Liver (tissue), 9 donors: ENCODE measurements around the gene MYLK3. TPM values are rescaled to one million over a fixed set of nuclear protein-coding genes. Genes with fewer than 3 reads are reported as not detected.

ENCODE experiments used
- DNase-seq: peaks from one replicate; pipeline ENCODE4 v3.0.0-alpha.2; 2017; ENCODE audit warnings: low spot score
- H3K27ac ChIP-seq, 2 donors: one replicate each; pipeline ENCODE4 v1.7.0; 2013; ENCODE audit warnings: inconsistent platforms in 2 of 2, low read length in 2 of 2, control low read depth in 1 of 2, low read depth in 1 of 2, mild to moderate bottlenecking in 1 of 2
- H3K27me3 ChIP-seq, 4 donors: one replicate each; pipeline versions ENCODE4 v1.6.1 to v1.7.0; 2013; ENCODE audit warnings: low read length in 3 of 4, inconsistent platforms in 1 of 4, mild to moderate bottlenecking in 1 of 4, moderate library complexity in 1 of 4; ENCODE audit not compliant: control insufficient read depth in 4 of 4, insufficient read depth in 4 of 4
- H3K36me3 ChIP-seq, 4 donors: one replicate each; pipeline versions ENCODE4 v1.6.1 to v1.7.0; 2013; ENCODE audit warnings: low read length in 3 of 4, mild to moderate bottlenecking in 3 of 4, low read depth in 1 of 4, moderate library complexity in 1 of 4; ENCODE audit not compliant: control insufficient read depth in 4 of 4, insufficient read depth in 3 of 4
- H3K4me1 ChIP-seq, 4 donors: one replicate each; pipeline versions ENCODE4 v1.6.1 to v1.7.0; 2013; ENCODE audit warnings: low read length in 3 of 4, mild to moderate bottlenecking in 3 of 4, moderate library complexity in 1 of 4; ENCODE audit not compliant: control insufficient read depth in 4 of 4, insufficient read depth in 4 of 4
- H3K4me3 ChIP-seq, 3 donors: one replicate each; pipeline versions ENCODE4 v1.6.1 to v1.7.0; 2013; ENCODE audit warnings: low read length in 3 of 3, control low read depth in 1 of 3, low read depth in 1 of 3, mild to moderate bottlenecking in 1 of 3
- H3K9ac ChIP-seq, 2 donors: one replicate each; pipeline ENCODE4 v1.7.0; 2013; ENCODE audit warnings: low read length in 2 of 2, mild to moderate bottlenecking in 2 of 2, moderate library complexity in 2 of 2, control low read depth in 1 of 2, low read depth in 1 of 2
- H3K9me3 ChIP-seq, 4 donors: one replicate each; pipeline versions ENCODE4 v1.6.1 to v1.7.0; 2013; ENCODE audit warnings: low read length in 3 of 4; ENCODE audit not compliant: control insufficient read depth in 4 of 4
- EGR1 ChIP-seq, 2 donors: IDR thresholded peaks; 2 replicates each; pipeline ENCODE4 v1.6.1; 2016 to 2018; ENCODE audit warnings: antibody characterized with exemption in 2 of 2, low read depth in 2 of 2
- FOXA1 ChIP-seq: IDR thresholded peaks from 2 replicates; pipeline ENCODE4 v1.6.1; 2016; ENCODE audit warnings: antibody characterized with exemption
- FOXA2 ChIP-seq: IDR thresholded peaks from 2 replicates; pipeline ENCODE4 v1.6.1; 2016; ENCODE audit warnings: antibody characterized with exemption
- GABPA ChIP-seq, 2 donors: IDR thresholded peaks in 1 of 2; conservative IDR thresholded peaks in 1 of 2; 2 replicates each; pipeline ENCODE4 v1.6.1; 2016; ENCODE audit warnings: antibody characterized with exemption in 2 of 2, mild to moderate bottlenecking in 1 of 2, moderate library complexity in 1 of 2
- HNF4G ChIP-seq: IDR thresholded peaks from 2 replicates; pipeline ENCODE4 v1.6.1; 2016; ENCODE audit warnings: antibody characterized with exemption
- JUND ChIP-seq, 2 donors: IDR thresholded peaks; 2 replicates each; pipeline ENCODE4 v1.6.1; 2016; ENCODE audit warnings: antibody characterized with exemption in 2 of 2
- RAD21 ChIP-seq, 2 donors: IDR thresholded peaks; 2 replicates each; pipeline ENCODE4 v1.6.1; 2016; ENCODE audit warnings: antibody characterized with exemption in 2 of 2, mild to moderate bottlenecking in 2 of 2
- RXRA ChIP-seq, 2 donors: IDR thresholded peaks; 2 replicates each; pipeline ENCODE4 v1.6.1; 2017 to 2018; ENCODE audit warnings: antibody characterized with exemption in 2 of 2, mild to moderate bottlenecking in 1 of 2
- SP1 ChIP-seq: IDR thresholded peaks from 2 replicates; pipeline ENCODE4 v1.6.1; 2018; ENCODE audit warnings: antibody characterized with exemption, mild to moderate bottlenecking
- TAF1 ChIP-seq: conservative IDR thresholded peaks from 2 replicates; pipeline ENCODE4 v1.6.1; 2016; ENCODE audit warnings: antibody characterized with exemption, mild to moderate bottlenecking
- YY1 ChIP-seq: IDR thresholded peaks from 2 replicates; pipeline ENCODE4 v1.6.1; 2016; ENCODE audit warnings: antibody characterized with exemption, mild to moderate bottlenecking
- WGBS: extraction: QIAGEN DNeasy Blood & Tissue Kit; methylation state at CpG from one replicate; pipeline ENCODE4 v1.1.7; 2013; 5-methylcytosine and 5-hydroxymethylcytosine counted together
- polyA plus RNA-seq, 2 donors: library from polyadenylated mRNA; stranded (reverse) in 1 of 2; unstranded in 1 of 2; fragments of 200-250 nt in 1 of 2; fragments of >200 nt in 1 of 2; fragmentation: Nextera tagmentation in 1 of 2; extraction: Ambion mirVana in 1 of 2; gene quantifications; one replicate each; pipeline versions ENCODE4 v1.2.1 to v1.2.3, GENCODE V29; 2013 to 2015
- total RNA-seq, 2 donors: library from RNA; depleted of rRNA; stranded (reverse); fragments of >200 nt; gene quantifications; one replicate each; pipeline ENCODE4 v1.2.3, GENCODE V29; 2014
- TF ChIP-seq, protein P1 (sequence below): IDR thresholded peaks from 2 replicates; pipeline ENCODE4 v1.6.1; 2016; ENCODE audit warnings: antibody characterized with exemption, mild to moderate bottlenecking
- TF ChIP-seq, protein P2 (sequence below): fragments of 150-350 bp; IDR thresholded peaks from 2 replicates; pipeline ENCODE4 v1.5.1; 2017; ENCODE audit warnings: improper control_type of control experiment, low read depth, low read length; ENCODE audit not compliant: missing input control
- TF ChIP-seq, protein P3 (sequence below): IDR thresholded peaks from 2 replicates; pipeline ENCODE4 v1.6.1; 2016; ENCODE audit warnings: antibody characterized with exemption
- TF ChIP-seq, protein P4 (sequence below): IDR thresholded peaks from 2 replicates; pipeline ENCODE4 v1.6.1; 2016; ENCODE audit warnings: antibody characterized with exemption
- TF ChIP-seq, protein P5 (sequence below): IDR thresholded peaks from 2 replicates; pipeline ENCODE4 v1.6.1; 2016; ENCODE audit warnings: antibody characterized with exemption
- donor health status: healthy.
- donor health status: healthy.
- donor health status: healthy.
- donor health status: healthy.
- donor health status: healthy.

Gene MYLK3
- total and polyA plus RNA-seq, 4 donors: 0.01 to 1.1 (median 0.23) TPM

DNA sequence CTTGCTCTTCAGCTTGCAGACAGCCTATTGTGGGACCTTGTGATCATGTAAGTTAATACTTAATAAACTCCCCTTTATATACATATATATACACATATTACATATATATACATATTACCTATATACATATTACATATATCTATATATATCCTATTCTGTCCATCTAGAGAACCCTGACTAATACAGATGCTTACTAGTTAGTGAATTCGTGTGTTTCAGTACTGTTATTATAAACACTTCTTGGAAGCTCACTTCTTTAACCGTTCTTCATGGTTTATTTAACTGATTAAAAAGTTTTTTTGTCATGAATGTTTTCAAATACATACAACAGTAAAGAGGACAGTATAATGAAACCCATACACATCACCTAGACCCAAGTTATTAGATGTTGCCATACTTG lies 46.1 kb downstream of the MYLK3 start:
- no peak for DNase-seq

DNA sequence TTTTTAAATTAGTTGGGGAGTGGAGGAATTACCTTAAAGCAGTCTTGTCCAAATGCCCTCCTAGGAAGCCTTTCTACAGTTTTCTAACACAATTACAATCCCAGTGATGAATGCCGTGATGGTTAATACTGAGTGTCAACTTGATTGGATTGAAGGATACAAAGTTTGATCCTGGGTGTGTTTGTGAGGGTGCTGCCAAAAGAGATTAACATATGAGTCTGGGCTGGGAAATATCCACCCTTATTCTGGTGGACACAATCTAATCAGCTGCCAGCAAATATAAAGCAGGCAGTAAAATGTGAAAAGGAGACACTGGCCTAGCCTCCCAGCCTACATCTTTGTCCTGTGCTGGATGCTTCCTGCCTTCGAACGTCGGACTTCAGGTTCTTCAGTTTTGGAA lies 46.5 kb downstream of the MYLK3 start:
- no peak for DNase-seq
- no peaks in the 10 kb centered on the region for H3K27me3 ChIP-seq
- no peak overlapping the region for H3K9ac ChIP-seq
- WGBS: 94% methylated on average over 4 of the region's 4 CpGs
- H3K9me3 ChIP-seq: no peaks in the 10 kb centered on the region
- TF ChIP-seq HNF4G (no peak), FOXA2 (no peak), FOXA1 (no peak), RAD21 (IDR thresholded peaks at IDR 0.05) (no peak), GABPA (IDR thresholded peaks at IDR 0.05 in 1 of 2, conservative IDR thresholded peaks at IDR 0.05 in 1 of 2) (no peak), JUND (IDR thresholded peaks at IDR 0.05) (no peak), SP1 (no peak)
- TF ChIP-seq, protein P1, sequence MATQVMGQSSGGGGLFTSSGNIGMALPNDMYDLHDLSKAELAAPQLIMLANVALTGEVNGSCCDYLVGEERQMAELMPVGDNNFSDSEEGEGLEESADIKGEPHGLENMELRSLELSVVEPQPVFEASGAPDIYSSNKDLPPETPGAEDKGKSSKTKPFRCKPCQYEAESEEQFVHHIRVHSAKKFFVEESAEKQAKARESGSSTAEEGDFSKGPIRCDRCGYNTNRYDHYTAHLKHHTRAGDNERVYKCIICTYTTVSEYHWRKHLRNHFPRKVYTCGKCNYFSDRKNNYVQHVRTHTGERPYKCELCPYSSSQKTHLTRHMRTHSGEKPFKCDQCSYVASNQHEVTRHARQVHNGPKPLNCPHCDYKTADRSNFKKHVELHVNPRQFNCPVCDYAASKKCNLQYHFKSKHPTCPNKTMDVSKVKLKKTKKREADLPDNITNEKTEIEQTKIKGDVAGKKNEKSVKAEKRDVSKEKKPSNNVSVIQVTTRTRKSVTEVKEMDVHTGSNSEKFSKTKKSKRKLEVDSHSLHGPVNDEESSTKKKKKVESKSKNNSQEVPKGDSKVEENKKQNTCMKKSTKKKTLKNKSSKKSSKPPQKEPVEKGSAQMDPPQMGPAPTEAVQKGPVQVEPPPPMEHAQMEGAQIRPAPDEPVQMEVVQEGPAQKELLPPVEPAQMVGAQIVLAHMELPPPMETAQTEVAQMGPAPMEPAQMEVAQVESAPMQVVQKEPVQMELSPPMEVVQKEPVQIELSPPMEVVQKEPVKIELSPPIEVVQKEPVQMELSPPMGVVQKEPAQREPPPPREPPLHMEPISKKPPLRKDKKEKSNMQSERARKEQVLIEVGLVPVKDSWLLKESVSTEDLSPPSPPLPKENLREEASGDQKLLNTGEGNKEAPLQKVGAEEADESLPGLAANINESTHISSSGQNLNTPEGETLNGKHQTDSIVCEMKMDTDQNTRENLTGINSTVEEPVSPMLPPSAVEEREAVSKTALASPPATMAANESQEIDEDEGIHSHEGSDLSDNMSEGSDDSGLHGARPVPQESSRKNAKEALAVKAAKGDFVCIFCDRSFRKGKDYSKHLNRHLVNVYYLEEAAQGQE: no peak
- H3K4me1 ChIP-seq: no peaks in the 10 kb centered on the region
- H3K4me3 ChIP-seq: no peak overlapping the region
- H3K27ac ChIP-seq: no peak overlapping the region
- no peaks in the 10 kb centered on the region for H3K36me3 ChIP-seq

More for the DNA sequence above, 46.1 kb downstream of the MYLK3 start:
- Histone ChIP-seq H3K9me3 (no peaks in the 10 kb centered on the region), H3K27ac (no peak overlapping the region), H3K27me3 (no peaks in the 10 kb centered on the region), H3K4me1 (no peaks in the 10 kb centered on the region), H3K9ac (no peak overlapping the region), H3K36me3 (no peaks in the 10 kb centered on the region), H3K4me3 (no peak overlapping the region)
- WGBS: 85% methylated on average over 2 of the region's 2 CpGs
- TF ChIP-seq GABPA (IDR thresholded peaks at IDR 0.05 in 1 of 2, conservative IDR thresholded peaks at IDR 0.05 in 1 of 2): no peak
- TF ChIP-seq, protein P2, sequence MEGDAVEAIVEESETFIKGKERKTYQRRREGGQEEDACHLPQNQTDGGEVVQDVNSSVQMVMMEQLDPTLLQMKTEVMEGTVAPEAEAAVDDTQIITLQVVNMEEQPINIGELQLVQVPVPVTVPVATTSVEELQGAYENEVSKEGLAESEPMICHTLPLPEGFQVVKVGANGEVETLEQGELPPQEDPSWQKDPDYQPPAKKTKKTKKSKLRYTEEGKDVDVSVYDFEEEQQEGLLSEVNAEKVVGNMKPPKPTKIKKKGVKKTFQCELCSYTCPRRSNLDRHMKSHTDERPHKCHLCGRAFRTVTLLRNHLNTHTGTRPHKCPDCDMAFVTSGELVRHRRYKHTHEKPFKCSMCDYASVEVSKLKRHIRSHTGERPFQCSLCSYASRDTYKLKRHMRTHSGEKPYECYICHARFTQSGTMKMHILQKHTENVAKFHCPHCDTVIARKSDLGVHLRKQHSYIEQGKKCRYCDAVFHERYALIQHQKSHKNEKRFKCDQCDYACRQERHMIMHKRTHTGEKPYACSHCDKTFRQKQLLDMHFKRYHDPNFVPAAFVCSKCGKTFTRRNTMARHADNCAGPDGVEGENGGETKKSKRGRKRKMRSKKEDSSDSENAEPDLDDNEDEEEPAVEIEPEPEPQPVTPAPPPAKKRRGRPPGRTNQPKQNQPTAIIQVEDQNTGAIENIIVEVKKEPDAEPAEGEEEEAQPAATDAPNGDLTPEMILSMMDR: no peak
- TF ChIP-seq, protein P3, sequence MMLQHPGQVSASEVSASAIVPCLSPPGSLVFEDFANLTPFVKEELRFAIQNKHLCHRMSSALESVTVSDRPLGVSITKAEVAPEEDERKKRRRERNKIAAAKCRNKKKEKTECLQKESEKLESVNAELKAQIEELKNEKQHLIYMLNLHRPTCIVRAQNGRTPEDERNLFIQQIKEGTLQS: no peak
- TF ChIP-seq RXRA (IDR thresholded peaks at IDR 0.05): no peak
- TF ChIP-seq YY1: no peak
- TF ChIP-seq RAD21 (IDR thresholded peaks at IDR 0.05): no peak
- TF ChIP-seq FOXA2: no peak
- TF ChIP-seq FOXA1: no peak
- TF ChIP-seq TAF1: no peak
- TF ChIP-seq, protein P4, sequence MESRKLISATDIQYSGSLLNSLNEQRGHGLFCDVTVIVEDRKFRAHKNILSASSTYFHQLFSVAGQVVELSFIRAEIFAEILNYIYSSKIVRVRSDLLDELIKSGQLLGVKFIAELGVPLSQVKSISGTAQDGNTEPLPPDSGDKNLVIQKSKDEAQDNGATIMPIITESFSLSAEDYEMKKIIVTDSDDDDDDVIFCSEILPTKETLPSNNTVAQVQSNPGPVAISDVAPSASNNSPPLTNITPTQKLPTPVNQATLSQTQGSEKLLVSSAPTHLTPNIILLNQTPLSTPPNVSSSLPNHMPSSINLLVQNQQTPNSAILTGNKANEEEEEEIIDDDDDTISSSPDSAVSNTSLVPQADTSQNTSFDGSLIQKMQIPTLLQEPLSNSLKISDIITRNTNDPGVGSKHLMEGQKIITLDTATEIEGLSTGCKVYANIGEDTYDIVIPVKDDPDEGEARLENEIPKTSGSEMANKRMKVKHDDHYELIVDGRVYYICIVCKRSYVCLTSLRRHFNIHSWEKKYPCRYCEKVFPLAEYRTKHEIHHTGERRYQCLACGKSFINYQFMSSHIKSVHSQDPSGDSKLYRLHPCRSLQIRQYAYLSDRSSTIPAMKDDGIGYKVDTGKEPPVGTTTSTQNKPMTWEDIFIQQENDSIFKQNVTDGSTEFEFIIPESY: no peak
- TF ChIP-seq, protein P5, sequence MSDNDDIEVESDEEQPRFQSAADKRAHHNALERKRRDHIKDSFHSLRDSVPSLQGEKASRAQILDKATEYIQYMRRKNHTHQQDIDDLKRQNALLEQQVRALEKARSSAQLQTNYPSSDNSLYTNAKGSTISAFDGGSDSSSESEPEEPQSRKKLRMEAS: no peak
- no peak for TF ChIP-seq SP1
- no peak for TF ChIP-seq EGR1 (IDR thresholded peaks at IDR 0.05; ENCODE audit: low read depth in 2 of 2)
- no peak for TF ChIP-seq JUND (IDR thresholded peaks at IDR 0.05)
- TF ChIP-seq HNF4G: no peak
